Heart left ventricle (tissue), 16 donors: ENCODE results near the gene ZDHHC11B. TPM values are rescaled to one million over a fixed set of nuclear protein-coding genes. Genes with fewer than 3 reads are reported as not detected.
A peak's percentile ranks its signal among the peaks of the same experiment; 100 is the strongest.

Experiments
- ATAC-seq, 4 donors: fragments of 200-7000 bp; cut with Tn5 transposase; one replicate each; pipeline ENCODE4 v1.9.1; 2020 to 2022; ENCODE audit warnings: moderate library complexity in 4 of 4, mild to moderate bottlenecking in 3 of 4, moderate number of reproducible peaks in 1 of 4
- DNase-seq, 5 donors: peaks; one replicate each; pipeline ENCODE4 v3.0.0-alpha.2; 2020
- H3K27ac ChIP-seq, 12 donors: fragments of 200-600 bp; sonication (generic) in 4 of 12; one replicate each; pipeline versions ENCODE4 v1.5.0 to v1.8.0; 2016 to 2022; ENCODE audit warnings: mild to moderate bottlenecking in 2 of 12
- H3K27me3 ChIP-seq, 9 donors: fragments of 200-600 bp; sonication (generic) in 2 of 9; one replicate each; pipeline versions ENCODE4 v1.5.1 to v1.8.0; 2016 to 2022; ENCODE audit warnings: mild to moderate bottlenecking in 3 of 9
- H3K36me3 ChIP-seq, 9 donors: fragments of 200-600 bp; sonication (generic) in 2 of 9; one replicate each; pipeline versions ENCODE4 v1.5.0 to v1.8.0; 2018 to 2022; ENCODE audit warnings: mild to moderate bottlenecking in 2 of 9
- H3K4me1 ChIP-seq, 12 donors: fragments of 200-600 bp; sonication (generic) in 4 of 12; one replicate each; pipeline versions ENCODE4 v1.5.0 to v1.8.0; 2016 to 2022; ENCODE audit warnings: mild to moderate bottlenecking in 3 of 12
- H3K4me3 ChIP-seq, 12 donors: fragments of 200-600 bp; sonication (generic) in 4 of 12; one replicate each; pipeline versions ENCODE4 v1.5.0 to v1.8.0; 2017 to 2022; ENCODE audit warnings: mild to moderate bottlenecking in 9 of 12, moderate library complexity in 4 of 12
- H3K9me3 ChIP-seq, 12 donors: fragments of 200-600 bp; sonication (generic) in 4 of 12; one replicate each; pipeline versions ENCODE4 v1.5.0 to v1.8.0; 2016 to 2022; ENCODE audit warnings: mild to moderate bottlenecking in 1 of 12
- CTCF ChIP-seq, 12 donors: fragments of 200-600 bp; sonication (generic) in 4 of 12; IDR thresholded peaks; one replicate each; pipeline versions ENCODE4 v1.5.0 to v1.8.0; 2018 to 2022; ENCODE audit warnings: antibody characterized with exemption in 12 of 12, mild to moderate bottlenecking in 5 of 12
- POLR2A ChIP-seq, 2 donors: fragments of 450-650 bp; IDR thresholded peaks; one replicate each; pipeline ENCODE4 v1.6.1; 2017; ENCODE audit warnings: antibody characterized with exemption in 2 of 2, mild to moderate bottlenecking in 2 of 2, moderate library complexity in 2 of 2
- WGBS, 4 donors: extraction: QIAGEN DNeasy Blood & Tissue Kit in 2 of 4; methylation state at CpG; one replicate each; pipeline versions ENCODE4 v1.1.5 to v1.1.7; 2013 to 2018; 5-methylcytosine and 5-hydroxymethylcytosine counted together
- intact Hi-C, 10 donors: fragments of 100-400 bp; cut with DNase I; formaldehyde crosslinking; loops; one replicate each; pipeline versions ENCODE4 v1.11.1 to v1.14.2; 2022
- polyA plus RNA-seq, 2 donors: library from polyadenylated mRNA; stranded (reverse); fragments of 200-250 nt; gene quantifications; one replicate each; pipeline ENCODE4 v1.2.3, GENCODE V29; 2013
- total RNA-seq, 9 donors: library from RNA; depleted of rRNA in 2 of 9; stranded (reverse); fragments of >200 nt in 2 of 9; fragmentation: NEBNext Ultra II Directional in 3 of 9; extraction: Animal tissue kit (Norgen Biotek cat#: 25700) in 3 of 9; gene quantifications; one replicate each; pipeline versions ENCODE4 v1.1.0 to v1.2.4, GENCODE V29; 2016 to 2023
- donor health status: ischemic (EF 13 %, LVEDD 7.1; RV severe dilation, severe dysfunction).
- donor health status: healthy with polysubstance abuse.
- donor health status: DM: no; HTN: yes; CAD: no.
- donor health status: DM: no; HTN: no; CAD: no.
- donor health status: ischemic (EF 25% LVEDD 6.9; RV normal size, moderate dysfunction).
- donor health status: ischemic (EF 25% LVEDD 5.7; RV mildly dilated, moderate dysfunction).
- donor health status: healthy.
- donor health status: DM: yes; HTN: yes; CAD: no.
- donor health status: ischemic (EF 35%, LVEDD 5.7; RV mildly dilated, moderate dysfunction).
- donor health status: nonischemic (EF 11% LVEDD 7.7; RV severe dilation, severe dysfunction).
- donor health status: DM: yes; HTN: yes; CAD: no.
- donor health status: PGD.
- donor health status: ischemic (EF 29% LVEDD 5.4; RV normal size, mild dysfunction).
- donor health status: nonischemic (EF 23%, LVEDD 6.1; RV moderate dilation, normal function).

ZDHHC11B gene
- total and polyA plus RNA-seq, 11 donors = 3.0 to 26.5 (median 8.8) TPM

- Histone ChIP-seq H3K27ac (no peak overlapping the region), H3K4me1 (no peaks in the 10 kb centered on the region), H3K27me3 (no peaks in the 10 kb centered on the region), H3K4me3 (no peak overlapping the region), H3K9me3 (peaks cover 0 to 14% (median 0%) of the 10 kb centered on the region in 12 donors), H3K36me3 (peaks cover 0 to 64% (median 22%) of the 10 kb centered on the region in 9 donors)
- ATAC-seq (no peak), DNase-seq (peak in 2 of 5 donors; percentile 18 to 25)
- WGBS, 4 donors = 95 to 98% (median 96%) methylated on average over 10 to 11 of the region's 11 CpGs
- no peak for TF ChIP-seq CTCF (IDR thresholded peaks at IDR 0.05)
- no peak for TF ChIP-seq POLR2A (IDR thresholded peaks at IDR 0.05)
- intact Hi-C loops = no loop called here
These were observed 124.0 kb downstream of the ZDHHC11B start for GRCh38 chr5:660491-661030.

Other genes with a start within 250 kb of the ZDHHC11B start
- gene CEP72, start 172.4 kb downstream of the ZDHHC11B start, total RNA-seq = 1 to 10 TPM in 7 of 9 donors, under 1 TPM in 2; 0.58 to 4.1 (median 1.5) TPM
- 1 to 10 TPM; 1.6 to 1.7 TPM for gene CEP72, start 172.4 kb downstream of the ZDHHC11B start, polyA plus RNA-seq
- 10 to 100 TPM in 8 of 9 donors, 1 to 10 TPM in 1; 7.5 to 31.2 (median 15.8) TPM for gene TPPP, start 91.4 kb downstream of the ZDHHC11B start, total RNA-seq
- 10 to 100 TPM in 1 of 2 donors, 1 to 10 TPM in 1; 9.5 to 10.4 TPM for gene TPPP, start 91.4 kb downstream of the ZDHHC11B start, polyA plus RNA-seq
- gene ZDHHC11, start 66.3 kb upstream of the ZDHHC11B start, total RNA-seq = 10 to 100 TPM in 6 of 9 donors, 1 to 10 TPM in 3; 6.6 to 25.0 (median 10.8) TPM
- 10 to 100 TPM in 1 of 2 donors, 1 to 10 TPM in 1; 6.3 to 12.5 TPM for gene ZDHHC11, start 66.3 kb upstream of the ZDHHC11B start, polyA plus RNA-seq
- 10 to 100 TPM; 17.9 to 32.1 (median 23.9) TPM for gene BRD9, start 108.1 kb upstream of the ZDHHC11B start, total RNA-seq
- 10 to 100 TPM; 17.5 to 19.5 TPM for gene BRD9, start 108.1 kb upstream of the ZDHHC11B start, polyA plus RNA-seq
- gene TRIP13, start 108.2 kb upstream of the ZDHHC11B start, total RNA-seq = 1 to 10 TPM in 2 of 9 donors, under 1 TPM in 7; 0.31 to 4.2 (median 0.49) TPM
- 1 to 10 TPM in 1 of 2 donors, under 1 TPM in 1; 0.19 to 1.8 TPM for gene TRIP13, start 108.2 kb upstream of the ZDHHC11B start, polyA plus RNA-seq
- 1 to 10 TPM in 6 of 9 donors, under 1 TPM in 3; 0.56 to 3.9 (median 1.6) TPM for gene NKD2, start 224.1 kb upstream of the ZDHHC11B start, total RNA-seq
- 1 to 10 TPM; 2.6 to 6.6 TPM for gene NKD2, start 224.1 kb upstream of the ZDHHC11B start, polyA plus RNA-seq